H9 (cell line): Measurements from ENCODE around the gene OR1K1. TPM values are rescaled to one million over a fixed set of nuclear protein-coding genes. Genes with fewer than 3 reads are reported as not detected.

ENCODE experiments used
- DNase-seq: peaks from one replicate; pipeline ENCODE4 v3.0.0-alpha.2; 2017
- H2AFZ ChIP-seq: one replicate; pipeline ENCODE4 v1.6.1; 2013; ENCODE audit warnings: mild to moderate bottlenecking, low read length, control low read depth, moderate library complexity
- H2AK5ac ChIP-seq: 2 replicates; pipeline ENCODE4 v1.6.1; 2013; ENCODE audit warnings: low read length, control low read depth, mixed read lengths; ENCODE audit not compliant: insufficient read length
- H2BK120ac ChIP-seq: one replicate; pipeline ENCODE4 v1.6.1; 2013; ENCODE audit warnings: low read depth, mild to moderate bottlenecking, low read length, control low read depth, inconsistent platforms; ENCODE audit not compliant: poor library complexity, severe bottlenecking
- H2BK12ac ChIP-seq: 2 replicates; pipeline ENCODE4 v1.6.1; 2013; ENCODE audit warnings: low read length, control low read depth, mixed read lengths, low read depth; ENCODE audit not compliant: insufficient read length
- H2BK15ac ChIP-seq: 2 replicates; pipeline ENCODE4 v1.6.1; 2013; ENCODE audit warnings: low read depth, low read length, control low read depth
- H2BK20ac ChIP-seq: one replicate; pipeline ENCODE4 v1.6.1; 2013; ENCODE audit warnings: low read depth, mild to moderate bottlenecking, low read length, control low read depth, inconsistent platforms; ENCODE audit not compliant: poor library complexity, severe bottlenecking
- H2BK5ac ChIP-seq: 2 replicates; pipeline ENCODE4 v1.6.1; 2013; ENCODE audit warnings: low read length, control low read depth, mixed read lengths; ENCODE audit not compliant: insufficient read length
- H3K14ac ChIP-seq: 2 replicates; pipeline ENCODE4 v1.6.1; 2013; ENCODE audit warnings: low read length, control low read depth; ENCODE audit not compliant: insufficient read depth
- H3K18ac ChIP-seq: 2 replicates; pipeline ENCODE4 v1.6.1; 2013; ENCODE audit warnings: low read depth, mild to moderate bottlenecking, mixed read lengths, low read length, control low read depth; ENCODE audit not compliant: insufficient read length
- H3K23ac ChIP-seq: 2 replicates; pipeline ENCODE4 v1.6.1; 2013; ENCODE audit warnings: low read length, control low read depth, mixed read lengths, low read depth; ENCODE audit not compliant: insufficient read length
- H3K23me2 ChIP-seq: 2 replicates; pipeline ENCODE4 v1.6.1; 2013; ENCODE audit warnings: low read depth, mild to moderate bottlenecking, mixed read lengths, low read length, control low read depth; ENCODE audit not compliant: insufficient read length, poor library complexity, severe bottlenecking
- H3K27ac ChIP-seq: 2 replicates; pipeline ENCODE4 v1.5.1; 2013; ENCODE audit warnings: low read length, control low read depth, mixed read lengths, low read depth; ENCODE audit not compliant: insufficient read length
- H3K27me3 ChIP-seq: 2 replicates; pipeline ENCODE4 v1.6.1; 2013; ENCODE audit warnings: low read length, control low read depth, inconsistent platforms; ENCODE audit not compliant: insufficient read depth
- H3K4ac ChIP-seq: 2 replicates; pipeline ENCODE4 v1.6.1; 2013; ENCODE audit warnings: low read depth, mild to moderate bottlenecking, control low read depth, inconsistent platforms, low read length, moderate library complexity
- H3K4me1 ChIP-seq: 2 replicates; pipeline ENCODE4 v1.6.1; 2013; ENCODE audit warnings: low read length, control low read depth, inconsistent platforms; ENCODE audit not compliant: insufficient read depth
- H3K4me2 ChIP-seq: 2 replicates; pipeline ENCODE4 v1.6.1; 2013; ENCODE audit warnings: low read length, control low read depth, mixed read lengths; ENCODE audit not compliant: insufficient read length, insufficient read depth
- H3K56ac ChIP-seq: 2 replicates; pipeline ENCODE4 v1.6.1; 2013; ENCODE audit warnings: low read depth, mild to moderate bottlenecking, mixed read lengths, low read length, control low read depth; ENCODE audit not compliant: insufficient read length
- H3K79me1 ChIP-seq: 2 replicates; pipeline ENCODE4 v1.6.1; 2013; ENCODE audit warnings: low read depth, mild to moderate bottlenecking, moderate library complexity, low read length, control low read depth, inconsistent platforms; ENCODE audit not compliant: insufficient read depth, poor library complexity, severe bottlenecking
- H3K79me2 ChIP-seq: 2 replicates; pipeline ENCODE4 v1.6.1; 2013; ENCODE audit warnings: low read length, control low read depth, inconsistent platforms; ENCODE audit not compliant: insufficient read depth
- H3K9ac ChIP-seq: 2 replicates; pipeline ENCODE4 v1.6.1; 2013; ENCODE audit warnings: low read length, control low read depth, mixed read lengths; ENCODE audit not compliant: insufficient read length; ENCODE audit errors: extremely low read depth
- H3K9me3 ChIP-seq: one replicate; pipeline ENCODE4 v1.6.1; 2013; ENCODE audit warnings: low read depth, low read length, inconsistent platforms; ENCODE audit not compliant: control insufficient read depth
- H3T11ph ChIP-seq: one replicate; pipeline ENCODE4 v1.6.1; 2013; ENCODE audit warnings: mild to moderate bottlenecking, low read length, control low read depth, inconsistent platforms
- H4K20me1 ChIP-seq: one replicate; pipeline ENCODE4 v1.6.1; 2013; ENCODE audit not compliant: control insufficient read depth, insufficient read length, insufficient read depth
- H4K5ac ChIP-seq: 2 replicates; pipeline ENCODE4 v1.6.1; 2013; ENCODE audit warnings: low read depth, mild to moderate bottlenecking, mixed read lengths, low read length, control low read depth; ENCODE audit not compliant: insufficient read length
- H4K8ac ChIP-seq: replicated peaks from 2 replicates; pipeline ENCODE4 v1.6.1; 2013; ENCODE audit warnings: low read length, control low read depth, mixed read lengths, low read depth; ENCODE audit not compliant: insufficient read length
- H4K91ac ChIP-seq: 2 replicates; pipeline ENCODE4 v1.6.1; 2013; ENCODE audit warnings: low read depth, mild to moderate bottlenecking, moderate library complexity, mixed read lengths, low read length, control low read depth; ENCODE audit not compliant: insufficient read length
- H3K27ac Mint-ChIP-seq, 3 experiments: 2 replicates in 2 of 3; 3 replicates in 1 of 3; pipeline ENCODE4 v1.8.0; 2020 to 2021; ENCODE audit warnings: mixed read lengths in 3 of 3, mild to moderate bottlenecking in 1 of 3, moderate library complexity in 1 of 3
- H3K27me3 Mint-ChIP-seq: 2 replicates; pipeline ENCODE4 v1.8.0; 2021; ENCODE audit warnings: low read depth, mild to moderate bottlenecking, moderate library complexity, mixed read lengths
- H3K36me3 Mint-ChIP-seq, 3 experiments: 2 replicates in 2 of 3; 3 replicates in 1 of 3; pipeline ENCODE4 v1.8.0; 2020 to 2021; ENCODE audit warnings: low read depth in 3 of 3, mixed read lengths in 3 of 3; ENCODE audit not compliant: insufficient read depth in 1 of 3
- H3K4me1 Mint-ChIP-seq, 2 experiments: 2 replicates each; pipeline ENCODE4 v1.8.0; 2020; ENCODE audit warnings: mixed read lengths in 2 of 2
- H3K4me3 Mint-ChIP-seq, 2 experiments: 2 replicates in 1 of 2; 3 replicates in 1 of 2; pipeline ENCODE4 v1.8.0; 2020 to 2021; ENCODE audit warnings: mild to moderate bottlenecking in 2 of 2, mixed read lengths in 2 of 2, moderate library complexity in 1 of 2
- H3K9me3 Mint-ChIP-seq, 2 experiments: 2 replicates in 1 of 2; 3 replicates in 1 of 2; pipeline ENCODE4 v1.8.0; 2020; ENCODE audit warnings: mild to moderate bottlenecking in 2 of 2, mixed read lengths in 2 of 2, moderate library complexity in 1 of 2
- CTCF ChIP-seq: fragments of 200-600 bp; sonication (generic); conservative IDR thresholded peaks from 3 replicates; pipeline ENCODE4 v1.8.0; 2021; ENCODE audit warnings: antibody characterized with exemption, mild to moderate bottlenecking
- WGBS: extraction: QIAGEN DNeasy Blood & Tissue Kit; methylation state at CpG from one replicate; pipeline ENCODE4 v1.1.7; 2013; ENCODE audit warnings: missing lambda C conversion rate, low lambda C conversion rate, mixed read lengths; ENCODE audit not compliant: insufficient read length; ENCODE audit errors: extremely low coverage; 5-methylcytosine and 5-hydroxymethylcytosine counted together
- total RNA-seq: library from RNA; stranded (reverse); gene quantifications from 2 replicates; pipeline ENCODE4 v1.2.1, GENCODE V29; 2021

The OR1K1 gene
- total RNA-seq, 1 experiment from 2014 or later, result not detected

- Histone ChIP-seq H3T11ph (no peak overlapping the region), H2BK12ac (no peak overlapping the region), H3K9me3 (peaks cover 46% of the 10 kb centered on the region), H4K20me1 (no peaks in the 10 kb centered on the region), H3K27me3 (no peaks in the 10 kb centered on the region), H3K4me1 (no peaks in the 10 kb centered on the region), H4K8ac (no peak overlapping the region), H3K9ac (no peak overlapping the region), H2BK120ac (no peak overlapping the region), H4K91ac (no peak overlapping the region), H3K56ac (no peak overlapping the region), H3K27ac (no peak overlapping the region), H3K4ac (no peak overlapping the region), H3K14ac (no peak overlapping the region), H2BK20ac (no peak overlapping the region), H3K18ac (no peak overlapping the region), H3K79me2 (no peaks in the 10 kb centered on the region), H3K23me2 (no peaks in the 10 kb centered on the region), H2BK5ac (no peak overlapping the region), H3K79me1 (no peaks in the 10 kb centered on the region), H4K5ac (no peak overlapping the region), H2AFZ (no peak overlapping the region), H3K23ac (no peak overlapping the region), H3K4me2 (no peak overlapping the region), H2AK5ac (no peak overlapping the region), H2BK15ac (no peak overlapping the region)
- Mint-ChIP-seq H3K9me3 (peaks cover 34 to 73% of the 10 kb centered on the region in 2 experiments), H3K27me3 (peaks cover 1% of the 10 kb centered on the region), H3K36me3 (peaks cover under 1 to 26% (median 11%) of the 10 kb centered on the region in 3 experiments; a peak in 3 of 7 replicates), H3K4me1 (no peaks in the 10 kb centered on the region), H3K27ac (no peak overlapping the region), H3K4me3 (no peak overlapping the region)
- no CpG with 5 or more reads among the region's 4 CpGs for WGBS
- TF ChIP-seq CTCF, result no peak
- no peak for DNase-seq
Measured at GRCh38 chr9:122786338-122786737, 13.6 kb upstream of the OR1K1 start.
